ENCODE data around the gene GUCA1A.

DNA sequence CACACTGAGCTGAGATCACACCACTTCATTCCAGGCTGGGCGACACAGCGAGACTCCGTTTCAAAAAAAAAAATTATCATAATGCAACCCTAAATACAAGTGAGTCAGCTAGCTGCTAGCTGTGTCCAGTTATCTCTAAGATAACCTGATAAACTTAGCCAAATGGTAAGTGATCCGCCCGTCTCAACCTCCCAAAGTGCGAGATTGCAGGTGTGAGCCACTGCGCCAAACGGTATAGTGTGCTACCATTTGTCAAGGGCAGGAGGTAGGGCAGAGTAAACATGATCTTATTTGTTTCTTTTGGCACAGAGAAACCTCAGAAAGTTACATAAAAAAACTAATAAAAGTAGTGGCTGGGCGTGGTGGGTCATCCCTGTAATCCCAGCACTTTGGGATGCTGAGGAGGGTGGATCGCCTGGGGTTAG, 26.0 kb upstream of the GUCA1A start:
- TF ChIP-seq, protein P1, sequence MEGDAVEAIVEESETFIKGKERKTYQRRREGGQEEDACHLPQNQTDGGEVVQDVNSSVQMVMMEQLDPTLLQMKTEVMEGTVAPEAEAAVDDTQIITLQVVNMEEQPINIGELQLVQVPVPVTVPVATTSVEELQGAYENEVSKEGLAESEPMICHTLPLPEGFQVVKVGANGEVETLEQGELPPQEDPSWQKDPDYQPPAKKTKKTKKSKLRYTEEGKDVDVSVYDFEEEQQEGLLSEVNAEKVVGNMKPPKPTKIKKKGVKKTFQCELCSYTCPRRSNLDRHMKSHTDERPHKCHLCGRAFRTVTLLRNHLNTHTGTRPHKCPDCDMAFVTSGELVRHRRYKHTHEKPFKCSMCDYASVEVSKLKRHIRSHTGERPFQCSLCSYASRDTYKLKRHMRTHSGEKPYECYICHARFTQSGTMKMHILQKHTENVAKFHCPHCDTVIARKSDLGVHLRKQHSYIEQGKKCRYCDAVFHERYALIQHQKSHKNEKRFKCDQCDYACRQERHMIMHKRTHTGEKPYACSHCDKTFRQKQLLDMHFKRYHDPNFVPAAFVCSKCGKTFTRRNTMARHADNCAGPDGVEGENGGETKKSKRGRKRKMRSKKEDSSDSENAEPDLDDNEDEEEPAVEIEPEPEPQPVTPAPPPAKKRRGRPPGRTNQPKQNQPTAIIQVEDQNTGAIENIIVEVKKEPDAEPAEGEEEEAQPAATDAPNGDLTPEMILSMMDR (IDR thresholded peaks at IDR 0.05): no peak
- TF ChIP-seq POLR2A (IDR thresholded peaks at IDR 0.05) (no peak), POLR2AphosphoS5 (IDR thresholded peaks at IDR 0.05) (no peak), EP300 (IDR thresholded peaks at IDR 0.05) (no peak)

Measured in upper lobe of left lung (tissue), 4 donors.